CD4-positive, alpha-beta T cell treated with Interleukin-10 for 1 hour (primary cell): ENCODE measurements around the gene SCO2.
"Not testable (repeated sequence)": the region's sequence is repeated elsewhere in the genome, so short reads cannot be mapped to it uniquely, and the experiment has no call there.

Source experiments
- DNase-seq: peaks from one replicate; pipeline ENCODE4 v3.0.0-alpha.2; 2020

SCO2 gene

GRCh38 chr22:50550395-50550794 is 25.0 kb upstream of the SCO2 start:
- DNase-seq, result no peak

- no peak for DNase-seq
Observed at GRCh38 chr22:50548921-50549790, 23.8 kb upstream of the SCO2 start.

- peak; percentile 64 for DNase-seq
Observed at GRCh38 chr22:50548040-50548920, 22.9 kb upstream of the SCO2 start.

GRCh38 chr22:50547263-50547985 is 22.0 kb upstream of the SCO2 start:
- no peak for DNase-seq

GRCh38 chr22:50546326-50547262 is 21.2 kb upstream of the SCO2 start:
- DNase-seq, result no peak

- DNase-seq, result peak; percentile 52
Observed at GRCh38 chr22:50545522-50546325, 20.3 kb upstream of the SCO2 start, which contains the start of gene KLHDC7B. Gene KLHDC7B, plus strand, starts transcription at chr22:50545899. Its CDS starts 345 bp downstream, at chr22:50546244.

GRCh38 chr22:50544746-50545253 is 19.4 kb upstream of the SCO2 start:
- DNase-seq, result peak; percentile 52

GRCh38 chr22:50544078-50544745 is 18.8 kb upstream of the SCO2 start:
- peak; percentile 89 for DNase-seq

- DNase-seq, result no peak
Observed at GRCh38 chr22:50542416-50542927, 17.1 kb upstream of the SCO2 start.

GRCh38 chr22:50541667-50542026 is 16.2 kb upstream of the SCO2 start:
- DNase-seq, result not testable (repeated sequence)

- DNase-seq, result no peak
Observed at GRCh38 chr22:50540381-50540780, 15.0 kb upstream of the SCO2 start.

- DNase-seq, result no peak
Observed at GRCh38 chr22:50537765-50538164, 12.4 kb upstream of the SCO2 start.

GRCh38 chr22:50536226-50536625 is 10.8 kb upstream of the SCO2 start:
- no peak for DNase-seq

- no peak for DNase-seq
Observed at GRCh38 chr22:50535113-50535512, 9.7 kb upstream of the SCO2 start.

GRCh38 chr22:50533856-50534711 is 8.7 kb upstream of the SCO2 start:
- DNase-seq, result peak; percentile 54

- DNase-seq, result no peak
Observed at GRCh38 chr22:50532824-50533796, 7.7 kb upstream of the SCO2 start.

- no peak for DNase-seq
Observed at GRCh38 chr22:50531962-50532674, 6.7 kb upstream of the SCO2 start.
